ENCODE results near the gene HTATIP2.
"Not testable (repeated sequence)": the region's sequence is repeated elsewhere in the genome, so short reads cannot be mapped to it uniquely, and the experiment has no call there.

The HTATIP2 gene

GRCh38 chr11:20362481-20362880 lies 1.0 kb upstream of the HTATIP2 start:
- Mint-ChIP-seq H3K4me3 (peak overlapping the region; percentile 84), H3K27me3 (no peaks in the 10 kb centered on the region), H3K4me1 (ENCODE audit: low read depth) (peaks cover 64% of the 10 kb centered on the region), H3K36me3 (ENCODE audit: low read depth) (peaks cover 35% of the 10 kb centered on the region), H3K9me3 (no peaks in the 10 kb centered on the region), H3K27ac (peak overlapping the region; percentile 95)
- no peak for DNase-seq

GRCh38 chr11:20363149-20363499 lies 390 bp upstream of the HTATIP2 start:
- no peak for DNase-seq
- H3K4me1 Mint-ChIP-seq (ENCODE audit: low read depth): peaks cover 68% of the 10 kb centered on the region
- H3K36me3 Mint-ChIP-seq (ENCODE audit: low read depth): peaks cover 38% of the 10 kb centered on the region
- H3K4me3 Mint-ChIP-seq: peak overlapping the region; percentile 84
- H3K9me3 Mint-ChIP-seq: no peaks in the 10 kb centered on the region
- no peaks in the 10 kb centered on the region for H3K27me3 Mint-ChIP-seq
- H3K27ac Mint-ChIP-seq: peak overlapping the region; percentile 95

GRCh38 chr11:20364341-20364792 lies 853 bp downstream of the HTATIP2 start:
- Mint-ChIP-seq H3K27ac (peak overlapping the region; percentile 93), H3K36me3 (ENCODE audit: low read depth) (peaks cover 50% of the 10 kb centered on the region), H3K4me1 (ENCODE audit: low read depth) (peaks cover 80% of the 10 kb centered on the region), H3K9me3 (no peaks in the 10 kb centered on the region), H3K27me3 (no peaks in the 10 kb centered on the region), H3K4me3 (peak overlapping the region; percentile 84)
- DNase-seq: no peak

DNA sequence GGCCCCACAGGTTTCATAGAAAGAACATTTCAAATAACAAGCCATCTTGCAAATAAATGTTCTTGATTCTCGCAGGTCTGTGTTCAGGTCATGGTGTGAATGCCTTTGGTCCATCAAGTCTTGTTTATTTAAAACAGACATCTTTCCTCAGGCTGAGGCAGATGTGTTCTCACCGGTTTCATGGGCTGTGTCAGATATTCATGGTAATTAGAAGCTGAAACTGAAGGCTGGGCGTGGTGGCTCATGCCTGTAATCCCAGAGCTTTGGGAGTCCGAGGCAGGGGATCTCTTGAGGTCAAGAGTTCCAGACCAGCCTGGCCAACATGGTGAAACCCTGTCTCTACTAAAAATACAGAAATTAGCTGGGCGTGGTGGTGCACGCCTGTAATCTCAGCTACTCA lies 2.0 kb downstream of the HTATIP2 start:
- not testable (repeated sequence) for H3K27me3 Mint-ChIP-seq, DNase-seq, H3K9me3 Mint-ChIP-seq
- H3K27ac Mint-ChIP-seq: peak overlapping the region; percentile 57
- peaks cover 61% of the 10 kb centered on the region for H3K36me3 Mint-ChIP-seq (ENCODE audit: low read depth)
- H3K4me1 Mint-ChIP-seq (ENCODE audit: low read depth): peaks cover 82% of the 10 kb centered on the region
- peak overlapping the region; percentile 84 for H3K4me3 Mint-ChIP-seq

GRCh38 chr11:20367313-20367948 lies 3.9 kb downstream of the HTATIP2 start:
- no peaks in the 10 kb centered on the region for H3K27me3 Mint-ChIP-seq
- peak overlapping the region; percentile 91 for H3K27ac Mint-ChIP-seq
- H3K4me3 Mint-ChIP-seq: peak overlapping the region; percentile 64
- H3K4me1 Mint-ChIP-seq (ENCODE audit: low read depth): peaks cover 69% of the 10 kb centered on the region
- peaks cover 76% of the 10 kb centered on the region for H3K36me3 Mint-ChIP-seq (ENCODE audit: low read depth)
- H3K9me3 Mint-ChIP-seq: no peaks in the 10 kb centered on the region
- peak; percentile 67 for DNase-seq

DNA sequence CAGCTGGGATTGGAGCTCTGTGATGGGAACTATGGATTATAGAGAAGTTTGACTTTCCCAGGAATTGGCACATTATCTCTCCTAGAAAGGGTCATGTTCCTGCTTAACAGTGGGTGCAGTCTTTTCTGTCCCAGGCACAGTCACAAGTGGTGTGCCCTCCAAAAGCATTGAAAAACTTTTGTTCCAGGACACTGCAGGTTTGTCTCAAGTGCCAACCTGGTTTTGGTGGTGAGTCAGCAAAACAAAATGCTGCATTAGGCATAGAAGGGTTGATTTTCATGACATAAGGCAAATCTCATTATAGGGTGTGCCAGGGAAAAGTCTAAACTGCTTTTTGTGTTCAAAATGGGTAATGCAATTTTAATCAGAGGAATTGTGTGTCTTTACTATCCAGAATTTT lies 4.9 kb downstream of the HTATIP2 start:
- Mint-ChIP-seq H3K27ac (peak overlapping the region; percentile 82), H3K9me3 (no peaks in the 10 kb centered on the region), H3K27me3 (no peaks in the 10 kb centered on the region), H3K4me1 (ENCODE audit: low read depth) (peaks cover 61% of the 10 kb centered on the region), H3K36me3 (ENCODE audit: low read depth) (peaks cover 79% of the 10 kb centered on the region), H3K4me3 (peak overlapping the region; percentile 15)
- DNase-seq: no peak

DNA sequence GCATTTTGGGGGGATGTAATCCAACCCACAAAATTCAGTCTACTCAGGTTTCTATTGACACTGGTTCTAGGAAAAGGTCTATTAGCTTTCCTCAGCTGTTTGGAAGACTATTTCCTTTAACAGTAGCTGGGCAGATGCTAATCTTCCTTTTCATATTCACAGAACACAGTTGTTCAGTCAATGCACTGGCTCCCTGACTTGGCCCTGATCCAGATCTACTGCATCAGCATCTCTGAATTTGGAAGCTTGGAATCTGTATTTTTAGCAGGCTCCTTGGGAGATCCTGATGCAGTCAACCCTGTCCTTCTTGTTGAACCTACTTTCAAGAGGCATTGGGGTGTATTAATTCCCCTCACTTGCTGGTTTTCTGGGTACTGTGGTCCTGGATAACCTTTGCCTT lies 6.3 kb downstream of the HTATIP2 start:
- H3K4me1 Mint-ChIP-seq (ENCODE audit: low read depth): peaks cover 65% of the 10 kb centered on the region
- H3K27ac Mint-ChIP-seq: no peak overlapping the region
- H3K9me3 Mint-ChIP-seq: no peaks in the 10 kb centered on the region
- no peak overlapping the region for H3K4me3 Mint-ChIP-seq
- no peaks in the 10 kb centered on the region for H3K27me3 Mint-ChIP-seq
- H3K36me3 Mint-ChIP-seq (ENCODE audit: low read depth): peaks cover 85% of the 10 kb centered on the region
- no peak for DNase-seq

DNA sequence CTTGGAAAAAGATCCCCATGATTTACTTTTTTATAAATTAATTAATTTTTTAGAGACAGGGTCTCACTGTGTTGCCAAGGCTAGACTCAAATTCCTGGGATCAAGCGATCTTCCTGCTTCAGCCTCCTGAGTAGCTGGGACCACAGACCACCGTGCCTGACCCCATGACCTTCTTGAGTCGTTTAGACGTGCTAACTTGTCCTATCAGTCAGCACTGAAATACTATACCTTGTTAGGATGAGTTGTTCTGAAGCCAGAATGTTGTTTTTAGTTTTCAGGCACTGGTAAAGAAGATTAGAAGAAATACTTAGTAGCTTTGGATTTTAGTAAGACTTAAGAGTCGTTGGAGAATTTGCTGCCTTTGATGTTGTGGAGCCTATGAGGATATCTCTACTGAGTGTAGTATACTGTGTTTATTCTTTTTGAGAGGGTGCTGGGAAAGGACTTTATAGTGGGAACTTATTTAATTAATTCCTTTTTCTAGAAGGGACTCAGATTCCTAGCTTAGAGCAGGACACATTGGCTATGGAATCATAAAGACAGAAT lies 8.6 kb downstream of the HTATIP2 start:
- Mint-ChIP-seq H3K27me3 (no peaks in the 10 kb centered on the region), H3K9me3 (no peaks in the 10 kb centered on the region), H3K36me3 (ENCODE audit: low read depth) (peaks cover 84% of the 10 kb centered on the region), H3K27ac (peak overlapping the region; percentile 18), H3K4me1 (ENCODE audit: low read depth) (peaks cover 49% of the 10 kb centered on the region), H3K4me3 (no peak overlapping the region)
- DNase-seq: no peak

DNA sequence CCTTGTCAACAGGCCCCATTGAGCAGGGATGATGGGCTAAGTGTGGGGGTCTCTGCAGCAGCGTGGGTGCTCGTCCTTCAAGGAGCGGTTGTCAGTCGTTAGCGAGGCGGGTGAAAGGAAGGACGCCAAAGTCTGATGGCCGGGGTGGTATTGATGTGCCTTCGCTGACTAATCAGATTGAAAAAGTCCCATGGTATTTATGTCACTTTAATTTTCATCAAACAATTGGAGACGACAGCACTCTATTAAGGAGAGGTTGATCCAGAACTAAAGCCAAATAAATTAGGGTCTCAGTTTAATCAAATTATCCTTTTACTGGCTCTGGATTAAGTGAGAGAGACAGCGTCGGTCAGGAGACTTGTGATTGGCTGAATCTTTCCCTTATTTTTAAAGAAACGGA lies 9.6 kb downstream of the HTATIP2 start:
- Mint-ChIP-seq H3K27ac (no peak overlapping the region), H3K4me3 (no peak overlapping the region), H3K36me3 (ENCODE audit: low read depth) (peaks cover 86% of the 10 kb centered on the region), H3K9me3 (no peaks in the 10 kb centered on the region), H3K27me3 (no peaks in the 10 kb centered on the region), H3K4me1 (ENCODE audit: low read depth) (peaks cover 41% of the 10 kb centered on the region)
- DNase-seq: no peak

DNA sequence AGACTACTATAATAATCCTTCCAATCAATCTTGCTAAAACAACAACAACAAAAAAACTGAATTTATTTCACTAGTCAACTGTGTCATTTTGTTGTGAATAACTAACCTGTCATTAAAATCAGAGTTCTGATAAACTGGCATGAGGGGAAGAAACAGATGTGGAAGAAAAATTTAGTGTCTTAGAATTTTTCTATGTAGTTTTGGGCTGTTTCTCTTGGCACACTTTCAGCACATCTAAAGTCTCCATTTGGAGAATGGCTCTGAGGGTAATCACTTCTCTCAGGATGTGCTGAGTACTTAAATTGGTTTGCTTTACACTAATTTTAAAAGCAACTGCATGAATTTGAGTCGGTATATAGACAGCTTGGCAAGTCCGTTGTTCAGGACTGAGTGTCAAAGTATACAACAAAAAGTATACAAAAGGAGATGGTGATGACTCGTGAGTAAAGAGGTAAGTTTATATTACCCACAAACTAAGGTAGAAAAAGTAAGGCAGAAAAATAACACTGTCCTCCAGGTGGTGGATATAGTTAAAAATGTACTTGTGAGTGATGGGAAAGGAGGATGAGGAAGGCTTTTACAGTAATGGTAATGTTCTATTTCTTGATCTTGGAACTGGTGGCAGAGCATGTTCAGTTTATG lies 10.2 kb downstream of the HTATIP2 start:
- H3K4me3 Mint-ChIP-seq: no peak overlapping the region
- no peak for DNase-seq
- peak overlapping the region; percentile 13 for H3K27ac Mint-ChIP-seq
- H3K4me1 Mint-ChIP-seq (ENCODE audit: low read depth): peaks cover 36% of the 10 kb centered on the region
- no peaks in the 10 kb centered on the region for H3K9me3 Mint-ChIP-seq
- H3K36me3 Mint-ChIP-seq (ENCODE audit: low read depth): peaks cover 86% of the 10 kb centered on the region
- H3K27me3 Mint-ChIP-seq: no peaks in the 10 kb centered on the region

DNA sequence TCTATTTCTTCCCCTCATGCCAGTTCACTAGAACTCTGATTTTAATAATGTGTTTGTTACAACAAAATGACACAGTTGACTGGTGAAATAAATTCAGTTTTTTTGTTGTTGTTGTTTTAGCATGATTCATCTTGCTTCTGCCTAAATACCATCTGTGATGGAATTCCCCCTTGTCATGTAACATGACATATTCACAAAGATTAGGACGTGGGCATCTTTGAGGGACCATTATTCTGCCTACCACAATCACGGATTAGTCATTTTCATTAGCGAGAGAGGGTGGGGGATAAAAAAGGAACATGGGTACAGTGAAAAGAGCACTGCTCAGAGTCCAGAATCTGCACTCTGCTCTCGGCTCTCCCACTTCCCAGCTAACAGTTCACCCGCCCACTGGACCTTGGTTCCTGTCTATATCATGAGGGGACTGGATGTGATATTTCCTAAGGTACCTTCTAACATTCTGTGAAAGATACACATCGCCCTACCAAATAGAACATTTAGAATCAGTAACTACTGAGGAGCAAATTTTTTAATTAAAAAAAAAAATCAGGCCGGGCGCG lies 11.3 kb downstream of the HTATIP2 start:
- Mint-ChIP-seq H3K27me3 (no peaks in the 10 kb centered on the region), H3K36me3 (ENCODE audit: low read depth) (peaks cover 86% of the 10 kb centered on the region), H3K9me3 (no peaks in the 10 kb centered on the region), H3K4me3 (no peak overlapping the region), H3K27ac (peak overlapping the region; percentile 42), H3K4me1 (ENCODE audit: low read depth) (peaks cover 24% of the 10 kb centered on the region)
- no peak for DNase-seq

DNA sequence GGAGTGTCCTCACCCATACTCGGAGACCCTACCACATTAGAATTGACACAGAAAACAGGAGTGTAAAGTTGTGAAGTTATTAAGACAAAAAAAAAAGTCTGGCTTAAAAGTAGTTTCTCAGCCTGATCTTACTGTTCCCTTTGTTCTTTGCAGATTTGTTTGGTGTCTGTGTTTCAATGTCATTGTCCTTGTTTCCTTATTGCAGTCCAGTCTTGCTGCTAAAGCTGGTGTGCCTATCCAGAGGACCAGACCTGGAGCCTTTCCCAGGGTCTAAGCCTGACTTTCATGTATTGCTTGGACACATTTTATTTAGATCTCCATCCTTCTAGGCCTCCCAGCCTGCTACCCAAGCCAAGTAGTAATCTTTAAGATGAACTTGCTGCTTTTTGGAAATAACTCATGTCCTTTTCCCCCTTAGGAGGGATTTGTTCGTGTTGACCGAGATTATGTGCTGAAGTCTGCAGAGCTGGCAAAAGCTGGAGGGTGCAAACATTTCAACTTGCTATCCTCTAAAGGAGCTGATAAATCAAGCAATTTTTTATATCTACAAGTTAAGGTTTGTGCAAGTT lies 12.7 kb downstream of the HTATIP2 start:
- Mint-ChIP-seq H3K36me3 (ENCODE audit: low read depth) (peaks cover 83% of the 10 kb centered on the region), H3K27ac (no peak overlapping the region), H3K4me3 (no peak overlapping the region), H3K9me3 (no peaks in the 10 kb centered on the region), H3K27me3 (no peaks in the 10 kb centered on the region), H3K4me1 (ENCODE audit: low read depth) (peaks cover 20% of the 10 kb centered on the region)
- no peak for DNase-seq

DNA sequence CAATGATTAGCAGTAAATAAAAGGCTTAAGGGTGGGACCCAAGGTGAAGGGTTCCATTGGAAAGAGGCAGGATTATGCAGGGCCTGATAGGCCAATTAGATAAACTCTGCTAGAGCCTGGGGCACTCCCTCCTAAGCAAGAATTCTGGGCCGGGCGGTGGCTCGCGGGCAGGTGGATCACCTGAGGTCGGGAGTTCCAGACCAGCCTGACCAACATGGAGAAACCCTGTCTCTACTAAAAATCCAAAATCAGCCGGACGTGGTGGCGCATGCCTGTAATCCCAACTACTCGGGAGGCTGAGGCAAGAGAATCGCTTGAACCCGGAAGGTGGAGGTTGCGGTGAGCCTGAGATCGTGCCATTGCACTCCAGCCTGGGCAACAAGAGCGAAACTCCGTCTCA lies 22.5 kb downstream of the HTATIP2 start:
- H3K9me3 Mint-ChIP-seq, DNase-seq, H3K27me3 Mint-ChIP-seq: not testable (repeated sequence)
- Mint-ChIP-seq H3K4me1 (ENCODE audit: low read depth) (peaks cover 29% of the 10 kb centered on the region), H3K27ac (peak overlapping the region; percentile 100), H3K4me3 (peak overlapping the region; percentile 97), H3K36me3 (ENCODE audit: low read depth) (peaks cover 79% of the 10 kb centered on the region)

DNA sequence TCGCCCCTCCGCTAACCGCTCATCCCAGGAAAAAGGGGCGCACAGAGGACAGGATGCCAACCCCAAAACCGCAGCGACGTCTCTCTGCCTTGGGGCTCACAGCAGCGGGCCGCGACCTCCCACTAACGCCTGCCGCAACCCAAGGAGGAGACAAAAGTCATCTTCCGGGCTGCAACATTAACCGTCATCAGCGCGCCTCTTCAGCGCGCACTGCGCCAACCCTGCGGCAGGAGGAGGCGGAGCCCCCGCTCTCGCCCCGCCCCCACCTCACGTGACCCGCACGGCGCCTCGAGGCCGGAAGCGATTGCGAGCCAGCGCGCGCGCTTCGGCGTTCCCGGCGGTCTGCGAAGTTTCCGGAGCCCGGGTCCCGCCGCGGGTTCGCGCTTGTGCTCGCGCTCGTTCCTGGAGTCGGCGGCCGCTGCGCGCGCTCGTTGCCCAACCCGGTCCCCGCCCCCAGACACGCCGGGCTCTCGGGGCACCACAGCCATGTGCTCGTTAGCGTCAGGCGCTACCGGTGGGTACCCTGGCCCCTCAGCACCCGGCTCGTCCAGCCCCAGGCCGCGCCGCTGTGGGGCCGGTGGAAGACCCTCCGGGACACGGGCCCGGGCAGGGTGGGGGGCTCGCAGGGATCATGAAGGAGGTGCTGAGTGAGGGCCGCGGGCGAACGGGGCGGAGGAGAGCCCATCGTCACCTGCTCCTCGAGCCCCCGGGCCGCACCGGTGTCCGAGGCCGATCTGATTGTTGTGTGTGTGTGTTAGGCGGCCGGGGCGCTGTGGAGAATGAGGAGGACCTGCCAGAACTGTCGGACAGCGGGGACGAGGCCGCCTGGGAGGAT lies 24.0 kb downstream of the HTATIP2 start, which contains the start of gene PRMT3:
TSS of gene PRMT3 (plus strand) at position 456 of the 835 bp plus-strand sequence. CDS start at position 487, 31 bp downstream.
- Mint-ChIP-seq H3K9me3 (no peaks in the 10 kb centered on the region), H3K27ac (peak within 1 kb of the TSS; percentile 100), H3K27me3 (no peaks in the 10 kb centered on the region), H3K4me1 (ENCODE audit: low read depth) (peaks cover 35% of the 10 kb centered on the region), H3K4me3 (peak within 1 kb of the TSS; percentile 97), H3K36me3 (ENCODE audit: low read depth) (peaks cover 83% of the 10 kb centered on the region)
- peak; percentile 98 for DNase-seq

Data from activated T-cell treated with anti-CD3 and anti-CD28 coated beads, Interleukin-2, amount 50 U/mL, for 24 hours (primary cell).